ENCODE data around the gene MLPH. TPM values are rescaled to one million over a fixed set of nuclear protein-coding genes. Genes with fewer than 3 reads are reported as not detected.

The MLPH gene
- total and polyA plus RNA-seq, 9 of the 15 experiments (the other 6 are each of a cell fraction or from before 2014, with no cell fraction given) = 0.22 TPM; not detected in 8

DNA sequence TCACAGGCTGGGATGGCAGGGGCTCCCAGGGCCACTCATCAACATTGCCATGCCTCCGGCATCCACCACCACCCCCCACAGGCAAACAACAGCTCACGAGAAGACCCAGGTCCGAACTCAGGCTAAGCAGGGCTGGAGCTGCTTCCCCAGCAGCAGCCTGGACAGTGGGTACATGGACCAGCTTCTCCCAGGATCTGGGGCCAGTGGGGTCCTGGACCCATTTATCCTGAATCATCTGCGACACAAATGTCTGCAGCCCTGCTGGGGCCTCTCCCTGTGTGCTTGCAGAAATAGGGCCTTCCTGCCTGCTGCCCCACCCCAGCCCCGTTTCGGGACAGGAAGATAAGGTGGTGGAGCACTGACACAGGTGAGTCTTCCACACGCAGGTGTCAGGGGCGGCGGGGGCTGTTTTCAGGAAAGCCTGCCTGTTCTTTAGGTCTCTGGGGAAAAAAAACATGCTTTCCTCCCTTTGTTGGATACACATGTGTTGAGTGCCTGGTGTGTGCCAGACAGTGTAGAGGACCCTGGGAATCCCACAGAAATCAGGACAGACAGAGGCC is 83.8 kb downstream of the MLPH start:
- Histone ChIP-seq H3K36me3 (ENCODE audit: control insufficient read depth, insufficient read depth, low read length) (no peaks in the 10 kb centered on the region), H3K4me3 (no peak overlapping the region), H3K4me2 (ENCODE audit: insufficient read depth, low read length) (no peak overlapping the region), H3K79me2 (ENCODE audit: control insufficient read depth, insufficient read depth, low read length) (no peaks in the 10 kb centered on the region), H3K9me3 (replicated peaks; ENCODE audit: control insufficient read depth, insufficient read depth, low read depth, low read length) (no peaks in the 10 kb centered on the region), H3K9ac (ENCODE audit: insufficient read depth in 1 of 2, low read depth in 2 of 2, low read length in 2 of 2) (no peak overlapping the region), H2AFZ (ENCODE audit: low read depth, low read length) (no peak overlapping the region), H4K20me1 (replicated peaks; ENCODE audit: control insufficient read depth, insufficient read depth, low read length) (no peaks in the 10 kb centered on the region), H3K4me1 (replicated peaks in 1 of 2; ENCODE audit: control insufficient read depth in 2 of 2, insufficient read depth in 2 of 2, low read length in 2 of 2) (peaks cover 0 to 3% of the 10 kb centered on the region in 2 experiments; a peak in 2 of 5 replicates), H3K9me1 (ENCODE audit: control insufficient read depth, insufficient read depth, low read length) (no peaks in the 10 kb centered on the region), H3K27ac (ENCODE audit: extremely low read depth, low read depth, low read length) (no peak overlapping the region), H3K27me3 (ENCODE audit: control insufficient read depth in 2 of 2, insufficient read depth in 2 of 2, low read length in 2 of 2) (peaks cover 0 to 29% of the 10 kb centered on the region in 2 experiments; a peak in 2 of 5 replicates)
- no peak for ATAC-seq
- in situ Hi-C loops (cut with MboI) = loop anchor here (5.0 to 10.0 kb wide), 2 partner anchors 59 to 416 kb away; no protein-coding TSS in a partner anchor
- FAIRE-seq = no peak
- ChIA-PET POLR2A (no interaction called here), CTCF (ENCODE audit: low intra/inter-chr PET ratio) (interaction anchor here (0.6 to 2.6 kb wide), 2 partner anchors 58 to 776 kb away, joined by 7 to 51 read pairs; no protein-coding TSS in a partner anchor)
- no TSS peak for BruUV-seq (replicated peaks)
- DNase-seq (ENCODE audit: extremely low read depth in 1 of 4, low spot score in 3 of 4) = no peak
- intact Hi-C loops (cut with micrococcal nuclease) = no loop called here
- TF ChIP-seq, protein P1, sequence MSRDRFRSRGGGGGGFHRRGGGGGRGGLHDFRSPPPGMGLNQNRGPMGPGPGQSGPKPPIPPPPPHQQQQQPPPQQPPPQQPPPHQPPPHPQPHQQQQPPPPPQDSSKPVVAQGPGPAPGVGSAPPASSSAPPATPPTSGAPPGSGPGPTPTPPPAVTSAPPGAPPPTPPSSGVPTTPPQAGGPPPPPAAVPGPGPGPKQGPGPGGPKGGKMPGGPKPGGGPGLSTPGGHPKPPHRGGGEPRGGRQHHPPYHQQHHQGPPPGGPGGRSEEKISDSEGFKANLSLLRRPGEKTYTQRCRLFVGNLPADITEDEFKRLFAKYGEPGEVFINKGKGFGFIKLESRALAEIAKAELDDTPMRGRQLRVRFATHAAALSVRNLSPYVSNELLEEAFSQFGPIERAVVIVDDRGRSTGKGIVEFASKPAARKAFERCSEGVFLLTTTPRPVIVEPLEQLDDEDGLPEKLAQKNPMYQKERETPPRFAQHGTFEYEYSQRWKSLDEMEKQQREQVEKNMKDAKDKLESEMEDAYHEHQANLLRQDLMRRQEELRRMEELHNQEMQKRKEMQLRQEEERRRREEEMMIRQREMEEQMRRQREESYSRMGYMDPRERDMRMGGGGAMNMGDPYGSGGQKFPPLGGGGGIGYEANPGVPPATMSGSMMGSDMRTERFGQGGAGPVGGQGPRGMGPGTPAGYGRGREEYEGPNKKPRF (IDR thresholded peaks at IDR 0.05; ENCODE audit: low read depth, low read length) = no peak
- TF ChIP-seq RBM17 (IDR thresholded peaks at IDR 0.05; ENCODE audit: borderline replicate concordance, low read depth, low read length) (no peak), NEUROD1 (IDR thresholded peaks at IDR 0.05; ENCODE audit: borderline replicate concordance, low read depth, low read length, partially characterized antibody) (no peak)
- 4% methylated on average over 7 of the region's 9 CpGs for WGBS (ENCODE audit: insufficient coverage, low coverage, missing lambda C conversion rate)

Measured in K562 (cell line).